Lung (tissue), 12 donors: ENCODE data around the gene GRIPAP1. TPM values are rescaled to one million over a fixed set of nuclear protein-coding genes. Genes with fewer than 3 reads are reported as not detected.

ENCODE experiments used
- ATAC-seq: fragments of 200-7000 bp; cut with Tn5 transposase; one replicate; pipeline ENCODE4 v1.9.1; 2020; ENCODE audit warnings: moderate number of reproducible peaks; ENCODE audit not compliant: insufficient read depth, low FRiP score
- DNase-seq, 3 donors: peaks; one replicate each; pipeline ENCODE4 v3.0.0-alpha.2; 2013 to 2017
- H3K27ac ChIP-seq, 2 donors: one replicate each; pipeline ENCODE4 v1.5.1; 2013; ENCODE audit warnings: mild to moderate bottlenecking in 2 of 2, moderate library complexity in 2 of 2, control low read depth in 1 of 2, inconsistent platforms in 1 of 2, low read depth in 1 of 2, low read length in 1 of 2
- H3K27me3 ChIP-seq, 3 donors: one replicate each; pipeline ENCODE4 v1.5.1; 2013; ENCODE audit warnings: low read length in 2 of 3; ENCODE audit not compliant: control insufficient read depth in 3 of 3, insufficient read depth in 3 of 3
- H3K36me3 ChIP-seq, 4 donors: one replicate each; pipeline ENCODE4 v1.5.1; 2013; ENCODE audit warnings: low read length in 4 of 4, mild to moderate bottlenecking in 1 of 4, moderate library complexity in 1 of 4; ENCODE audit not compliant: control insufficient read depth in 4 of 4, insufficient read depth in 4 of 4
- H3K4me1 ChIP-seq, 5 donors: one replicate each; pipeline ENCODE4 v1.5.1; 2013; ENCODE audit warnings: low read length in 5 of 5, mild to moderate bottlenecking in 2 of 5, moderate library complexity in 1 of 5; ENCODE audit not compliant: control insufficient read depth in 5 of 5, insufficient read depth in 5 of 5
- H3K4me3 ChIP-seq: one replicate; pipeline ENCODE4 v1.5.1; 2013; ENCODE audit warnings: mild to moderate bottlenecking, control low read depth, moderate library complexity
- H3K9ac ChIP-seq, 2 donors: one replicate each; pipeline ENCODE4 v1.5.1; 2013; ENCODE audit warnings: low read length in 2 of 2, control low read depth in 1 of 2; ENCODE audit not compliant: insufficient read depth in 1 of 2
- H3K9me3 ChIP-seq, 4 donors: one replicate each; pipeline ENCODE4 v1.5.1; 2013; ENCODE audit warnings: low read length in 3 of 4, mild to moderate bottlenecking in 1 of 4, moderate library complexity in 1 of 4; ENCODE audit not compliant: control insufficient read depth in 4 of 4, insufficient read depth in 3 of 4
- WGBS, 2 donors: extraction: QIAGEN DNeasy Blood & Tissue Kit; methylation state at CpG; one replicate each; pipeline ENCODE4 v1.1.7; 2013; 5-methylcytosine and 5-hydroxymethylcytosine counted together
- polyA plus RNA-seq, 2 donors: library from polyadenylated mRNA; stranded (reverse); fragments of 200-250 nt; gene quantifications; one replicate each; pipeline ENCODE4 v1.2.1, GENCODE V29; 2013
- total RNA-seq, 2 donors: library from RNA; depleted of rRNA in 1 of 2; stranded (reverse); fragments of >200 nt in 1 of 2; gene quantifications; one replicate each; pipeline ENCODE4 v1.2.1, GENCODE V29; 2014 to 2021
- TF ChIP-seq, protein P1 (sequence below): IDR thresholded peaks from 2 replicates; pipeline ENCODE4 v1.5.1; 2012; ENCODE audit warnings: mild to moderate bottlenecking; ENCODE audit errors: control extremely low read depth, extremely low read depth
- donor health status: control.
- donor health status: control.
- donor health status: Bipolar disorder and iron deficiency.
- donor health status: healthy.
- donor health status: DM: yes; HTN: yes; CAD: no.

The GRIPAP1 gene
- total and polyA plus RNA-seq, 4 donors: 29.2 to 48.9 (median 34.2) TPM

DNA sequence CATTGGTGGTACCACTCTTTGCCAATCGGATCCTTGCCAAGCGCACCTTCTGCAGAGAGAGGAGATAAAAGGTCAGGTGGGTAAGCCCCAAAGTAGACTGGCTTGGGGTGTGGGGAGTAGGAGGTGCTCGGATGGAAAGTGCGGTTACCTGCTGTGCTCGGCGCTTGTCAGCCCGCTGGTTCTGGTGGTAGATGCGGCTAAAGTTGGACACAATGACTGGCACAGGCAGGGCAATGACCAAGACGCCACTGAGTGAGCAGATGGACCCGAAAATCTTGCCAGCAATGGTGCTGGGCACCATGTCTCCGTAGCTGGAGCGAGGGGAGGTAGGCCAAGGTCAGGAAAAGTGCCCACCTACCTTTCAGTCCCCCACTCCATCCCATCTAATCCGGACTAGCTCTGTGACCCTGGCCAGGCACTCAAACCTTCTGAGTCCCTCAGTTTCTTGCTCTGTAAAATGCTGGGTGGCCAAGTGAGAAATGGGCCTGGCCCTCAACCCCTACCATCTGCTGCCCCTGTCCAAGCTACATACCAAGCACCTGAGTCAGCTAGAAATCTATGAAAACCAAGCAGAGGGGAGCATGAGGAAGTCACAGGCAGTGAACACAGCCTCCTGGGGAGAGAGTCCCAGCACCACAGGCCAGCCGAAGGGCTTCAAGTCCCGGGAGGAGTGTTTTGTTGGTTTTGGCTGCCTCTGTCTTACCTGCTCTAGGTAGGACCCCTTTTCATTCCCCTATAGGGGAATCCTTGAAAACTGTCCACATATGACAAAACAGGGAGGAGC is 35.1 kb downstream of the GRIPAP1 start:
- no peaks in the 10 kb centered on the region for H3K27me3 ChIP-seq
- no peak for DNase-seq
- H3K36me3 ChIP-seq: no peaks in the 10 kb centered on the region
- no peak overlapping the region for H3K4me3 ChIP-seq
- H3K9ac ChIP-seq: no peak overlapping the region
- H3K4me1 ChIP-seq: peaks cover 0 to 12% (median 2%) of the 10 kb centered on the region in 5 donors
- WGBS, 2 donors: 82 to 97% methylated on average over 15 of the region's 15 CpGs
- H3K9me3 ChIP-seq: peaks cover 0 to 2% (median 0%) of the 10 kb centered on the region in 4 donors
- no peak overlapping the region for H3K27ac ChIP-seq
- TF ChIP-seq, protein P1, sequence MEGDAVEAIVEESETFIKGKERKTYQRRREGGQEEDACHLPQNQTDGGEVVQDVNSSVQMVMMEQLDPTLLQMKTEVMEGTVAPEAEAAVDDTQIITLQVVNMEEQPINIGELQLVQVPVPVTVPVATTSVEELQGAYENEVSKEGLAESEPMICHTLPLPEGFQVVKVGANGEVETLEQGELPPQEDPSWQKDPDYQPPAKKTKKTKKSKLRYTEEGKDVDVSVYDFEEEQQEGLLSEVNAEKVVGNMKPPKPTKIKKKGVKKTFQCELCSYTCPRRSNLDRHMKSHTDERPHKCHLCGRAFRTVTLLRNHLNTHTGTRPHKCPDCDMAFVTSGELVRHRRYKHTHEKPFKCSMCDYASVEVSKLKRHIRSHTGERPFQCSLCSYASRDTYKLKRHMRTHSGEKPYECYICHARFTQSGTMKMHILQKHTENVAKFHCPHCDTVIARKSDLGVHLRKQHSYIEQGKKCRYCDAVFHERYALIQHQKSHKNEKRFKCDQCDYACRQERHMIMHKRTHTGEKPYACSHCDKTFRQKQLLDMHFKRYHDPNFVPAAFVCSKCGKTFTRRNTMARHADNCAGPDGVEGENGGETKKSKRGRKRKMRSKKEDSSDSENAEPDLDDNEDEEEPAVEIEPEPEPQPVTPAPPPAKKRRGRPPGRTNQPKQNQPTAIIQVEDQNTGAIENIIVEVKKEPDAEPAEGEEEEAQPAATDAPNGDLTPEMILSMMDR: no peak
- ATAC-seq: no peak

DNA sequence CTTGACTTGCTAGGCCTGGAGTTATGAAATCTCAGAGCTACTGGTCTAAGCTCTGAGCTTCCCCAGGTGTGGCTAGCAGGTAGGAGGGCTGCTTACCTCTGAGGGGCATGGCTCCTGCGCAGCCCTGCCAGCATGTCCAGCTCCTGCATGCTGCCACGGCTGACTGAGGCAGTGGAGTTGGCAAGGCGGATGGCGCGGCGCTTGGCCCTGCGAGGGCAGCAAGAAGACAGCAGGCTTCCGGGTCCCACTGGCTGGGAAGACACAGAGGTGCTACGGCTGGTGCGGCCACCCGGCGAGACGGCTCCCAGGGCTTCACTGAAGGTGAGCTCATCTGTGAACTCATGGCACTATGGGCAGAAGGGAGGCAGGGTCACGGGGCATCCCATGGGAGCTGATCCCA is 36.1 kb downstream of the GRIPAP1 start:
- no peak for ATAC-seq
- TF ChIP-seq, protein P1: no peak
- no peak overlapping the region for H3K4me3 ChIP-seq
- H3K9ac ChIP-seq: no peak overlapping the region
- H3K9me3 ChIP-seq: peaks cover 0 to 2% (median 0%) of the 10 kb centered on the region in 4 donors
- no peak for DNase-seq
- no peaks in the 10 kb centered on the region for H3K36me3 ChIP-seq
- peaks cover 0 to 15% (median 2%) of the 10 kb centered on the region in 5 donors for H3K4me1 ChIP-seq
- no peaks in the 10 kb centered on the region for H3K27me3 ChIP-seq
- 92 to 93% methylated on average over 3 to 14 of the region's 14 CpGs for WGBS, 2 donors
- H3K27ac ChIP-seq: no peak overlapping the region

DNA sequence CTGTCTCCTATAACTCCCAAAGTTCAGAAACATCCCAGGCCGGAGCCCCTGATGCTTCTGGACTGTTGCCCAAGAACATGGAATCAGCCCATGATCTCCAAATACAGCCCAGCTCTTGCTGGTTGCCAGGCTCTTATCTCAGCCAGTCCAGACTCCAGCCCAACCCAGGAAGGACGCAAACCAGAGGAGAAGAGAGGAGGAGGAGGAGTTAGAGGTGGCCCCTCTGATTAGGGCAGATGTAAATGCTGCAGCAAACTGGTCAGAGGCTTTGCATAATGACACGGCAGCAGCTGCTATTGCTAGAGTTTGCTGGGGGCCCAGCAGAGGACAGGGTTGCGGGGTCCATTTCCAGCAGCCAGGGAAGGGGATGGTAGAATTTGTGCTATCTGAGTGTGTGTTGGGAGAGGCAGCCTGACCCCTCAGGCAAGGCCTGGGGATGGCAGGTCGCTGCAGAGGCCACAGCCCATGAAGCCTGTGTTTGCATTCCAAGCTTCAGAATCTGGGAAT is 40.4 kb downstream of the GRIPAP1 start:
- Histone ChIP-seq H3K4me1 (peaks cover 0 to 21% (median 5%) of the 10 kb centered on the region in 5 donors), H3K27me3 (no peaks in the 10 kb centered on the region), H3K27ac (no peak overlapping the region), H3K9ac (no peak overlapping the region), H3K36me3 (no peaks in the 10 kb centered on the region), H3K9me3 (peaks cover 0 to 2% (median 0%) of the 10 kb centered on the region in 4 donors), H3K4me3 (no peak overlapping the region)
- ATAC-seq (no peak), DNase-seq (peak; percentile 71 to 83 (median 82))
- TF ChIP-seq, protein P1: no peak
- WGBS, 2 donors: 43 to 47% methylated on average over 3 to 5 of the region's 5 CpGs
